H1 (cell line): ENCODE measurements around the gene TCHH. TPM values are rescaled to one million over a fixed set of nuclear protein-coding genes. Genes with fewer than 3 reads are reported as not detected.

Source experiments
- CEBPB ChIP-seq: IDR thresholded peaks from 2 replicates; pipeline ENCODE4 v1.6.1; 2012; ENCODE audit warnings: low read depth, low read length
- CHD7 ChIP-seq: fragments of 300-600 bp; sonication (generic); IDR thresholded peaks from 2 replicates; pipeline ENCODE4 v1.7.1; 2012; ENCODE audit warnings: low read length, moderate library complexity, mild to moderate bottlenecking, inconsistent platforms; ENCODE audit not compliant: insufficient replicate concordance
- RAD21 ChIP-seq, 2 experiments: IDR thresholded peaks in 1 of 2; conservative IDR thresholded peaks in 1 of 2; 2 replicates each; pipeline ENCODE4 v1.6.1; 2011; ENCODE audit warnings: low read depth in 2 of 2, low read length in 2 of 2, improper control_type of control experiment in 1 of 2, inconsistent platforms in 1 of 2, mild to moderate bottlenecking in 1 of 2, moderate library complexity in 1 of 2
- SP4 ChIP-seq: IDR thresholded peaks from 2 replicates; pipeline ENCODE4 v1.6.1; 2012; ENCODE audit warnings: low read length, inconsistent platforms
- TEAD4 ChIP-seq: IDR thresholded peaks from 2 replicates; pipeline ENCODE4 v1.6.1; 2012; ENCODE audit warnings: low read depth, low read length, inconsistent platforms, mixed read lengths
- YY1 ChIP-seq: IDR thresholded peaks from 2 replicates; pipeline ENCODE4 v1.6.1; 2011; ENCODE audit warnings: low read depth, mild to moderate bottlenecking, low read length
- polyA plus RNA-seq, 7 experiments: library from polyadenylated mRNA; depleted of rRNA in 3 of 7; stranded (reverse) in 5 of 7; unstranded in 2 of 7; fragments of >200 nt in 5 of 7; fragments of 200-250 nt in 2 of 7; gene quantifications; 1 replicate in 5 of 7; 2 replicates in 1 of 7; 4 replicates in 1 of 7; pipeline versions ENCODE4 v1.2.1 to v1.2.3, GENCODE V29; 2011 to 2013; ENCODE audit warnings: missing spikeins in 2 of 7, mixed read lengths in 2 of 7
- total RNA-seq: library from RNA; stranded (reverse); fragmentation: NEBNext Ultra II Directional; extraction: Animal tissue kit (Norgen Biotek cat#: 25700); gene quantifications from 2 replicates; pipeline ENCODE4 v1.2.1, GENCODE V29; 2021

The TCHH gene
- total and polyA plus RNA-seq, 2 of the 8 experiments (the other 6 are each of a cell fraction or from before 2014, with no cell fraction given): 0.02 to 0.07 TPM

- TF ChIP-seq CHD7 (no peak), RAD21 (IDR thresholded peaks at IDR 0.05 in 1 of 2, conservative IDR thresholded peaks at IDR 0.05 in 1 of 2; ENCODE audit: low read depth in 2 of 2, low read length in 2 of 2) (no peak), TEAD4 (no peak), YY1 (no peak), CEBPB (no peak), SP4 (no peak)
Observed at GRCh38 chr1:152072311-152072710, 42.9 kb downstream of the TCHH start (continued).
